GM13976 (cell line): Measurements from ENCODE around the gene HECTD4.
"Not testable (repeated sequence)": the region's sequence is repeated elsewhere in the genome, so short reads cannot be mapped to it uniquely, and the experiment has no call there.

Experiments used
- DNase-seq: peaks from one replicate; pipeline ENCODE4 v3.0.0; 2012; ENCODE audit warnings: low spot score
- CTCF ChIP-seq: IDR thresholded peaks from 2 replicates; pipeline ENCODE4 v1.5.1; 2012; ENCODE audit warnings: borderline replicate concordance, mild to moderate bottlenecking; ENCODE audit not compliant: insufficient read depth; ENCODE audit errors: extremely low read depth, missing control alignments, control extremely low read depth
- in situ Hi-C: fragments of 300-500 bp; cut with MboI; formaldehyde crosslinking; loops from one replicate; pipeline ENCODE4 v1.12.0; 2022; ENCODE audit warnings: low sequenced_read_pairs, mixed read lengths, inconsistent platforms; ENCODE audit not compliant: unreplicated experiment

Gene HECTD4

DNA sequence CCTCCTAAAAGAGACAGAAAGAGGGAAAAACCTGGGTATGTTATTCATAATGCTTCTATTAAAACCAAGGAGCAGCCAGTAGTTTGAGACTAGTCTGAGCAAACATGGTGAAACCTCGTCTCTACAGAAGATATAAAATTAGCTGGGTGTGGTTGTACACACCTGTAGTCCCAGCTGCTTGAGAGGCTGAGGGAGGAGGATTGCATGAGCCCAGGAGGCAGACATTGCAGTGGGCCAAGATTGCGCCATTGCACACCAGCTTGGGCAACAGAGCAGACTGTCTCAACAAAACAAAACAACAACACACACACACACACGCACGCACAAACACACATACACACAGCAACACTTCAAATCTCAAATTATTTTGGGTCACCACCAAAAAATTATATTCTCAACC lies 27.8 kb downstream of the HECTD4 start:
- in situ Hi-C loops: no loop called here
- no peak for TF ChIP-seq CTCF
- no peak for DNase-seq

GRCh38 chr12:112353393-112353792 lies 28.8 kb downstream of the HECTD4 start:
- in situ Hi-C loops: no loop called here
- no peak for TF ChIP-seq CTCF
- DNase-seq: no peak

GRCh38 chr12:112352921-112353320 lies 29.3 kb downstream of the HECTD4 start:
- in situ Hi-C loops: no loop called here
- TF ChIP-seq CTCF: no peak
- DNase-seq: no peak

DNA sequence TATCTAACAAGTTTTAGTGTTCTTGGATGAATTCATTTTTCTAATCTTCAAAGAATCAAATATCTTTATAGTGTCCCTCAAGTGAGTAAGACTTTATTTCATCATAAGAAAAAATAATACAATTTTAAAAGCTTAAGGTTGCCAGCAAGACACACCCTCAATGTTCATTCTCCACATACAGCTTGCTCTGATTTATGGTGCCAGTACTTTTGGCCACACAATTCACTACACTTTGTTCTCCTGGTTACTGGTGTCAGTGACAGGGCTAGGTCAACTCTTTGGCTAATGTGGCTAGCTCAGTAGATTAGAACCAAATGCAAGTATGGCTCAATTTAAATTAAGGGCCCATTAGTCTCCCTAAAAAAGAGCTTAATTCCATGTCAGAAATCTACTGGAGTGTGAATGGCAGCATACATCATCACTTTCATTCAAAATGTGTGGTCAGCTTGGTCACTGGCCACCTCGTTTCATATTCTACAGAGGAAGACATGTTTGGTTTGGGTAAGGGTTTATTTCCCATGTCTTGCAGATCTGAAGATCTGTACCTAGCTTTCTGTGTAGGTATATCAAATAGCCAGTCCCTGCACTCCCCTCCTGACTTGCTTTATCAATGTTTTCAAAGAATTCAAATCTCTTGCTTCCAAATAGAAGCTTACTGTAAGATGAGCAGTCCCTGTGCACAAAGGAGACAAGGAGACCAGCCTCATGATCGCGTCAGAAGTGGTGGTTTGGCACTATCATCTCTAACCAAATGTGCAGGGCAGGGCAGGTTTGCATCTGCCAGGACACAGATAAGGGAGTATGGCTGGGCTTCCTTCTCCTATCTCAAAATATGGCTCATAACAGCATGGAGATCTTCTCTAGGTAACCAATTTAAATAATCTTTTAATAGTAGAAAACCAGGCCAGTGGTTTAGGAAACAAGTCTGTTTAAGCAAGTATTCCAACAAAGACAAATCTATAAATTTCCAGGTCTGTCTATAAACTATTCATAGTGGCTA lies 31.3 kb downstream of the HECTD4 start:
- no peak for DNase-seq
- in situ Hi-C loops: no loop called here
- TF ChIP-seq CTCF: no peak

DNA sequence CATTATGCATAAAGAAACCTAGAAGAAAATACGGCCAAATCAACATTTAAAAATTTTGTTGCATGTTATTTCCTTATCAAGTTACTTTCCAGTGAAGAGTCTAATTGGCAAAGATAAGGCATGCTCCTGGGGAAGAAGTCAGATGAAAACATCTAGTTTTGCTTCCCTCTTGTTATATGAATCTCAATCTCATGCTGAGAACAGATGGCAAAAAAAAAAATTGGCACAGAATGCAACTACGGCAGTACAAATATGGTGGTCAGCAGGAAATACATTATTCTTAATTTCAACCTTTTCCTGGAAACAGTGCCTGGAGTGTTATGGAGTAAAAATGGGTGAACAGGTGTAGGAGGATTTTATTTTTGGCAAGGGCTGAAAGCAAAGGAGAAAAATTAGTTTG lies 32.8 kb downstream of the HECTD4 start:
- DNase-seq: no peak

GRCh38 chr12:112348926-112349325 lies 33.3 kb downstream of the HECTD4 start:
- in situ Hi-C loops, DNase-seq: not testable (repeated sequence)

More for the DNA sequence above, 32.8 kb downstream of the HECTD4 start:
- TF ChIP-seq CTCF: no peak
- in situ Hi-C loops: no loop called here

DNA sequence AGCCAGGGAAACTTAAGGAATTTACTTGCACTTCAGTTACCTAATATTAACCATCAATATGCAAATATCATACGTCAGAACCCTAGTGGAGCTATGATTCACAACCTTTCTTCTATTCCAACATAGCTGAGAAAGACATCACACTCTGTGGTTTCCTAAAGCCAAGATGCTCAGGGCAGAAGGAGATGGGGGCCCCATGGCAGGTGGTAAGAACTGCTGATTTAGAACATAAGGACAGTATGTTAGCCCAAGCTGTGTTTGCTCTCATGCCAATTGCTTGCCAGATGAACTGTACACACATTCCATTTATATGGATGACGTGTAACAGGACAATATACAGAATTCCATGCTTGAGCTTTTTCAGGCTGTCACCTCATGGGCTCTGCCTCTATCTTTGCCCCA lies 34.6 kb downstream of the HECTD4 start:
- peak; percentile 49 for DNase-seq
- TF ChIP-seq CTCF: no peak
- in situ Hi-C loops: no loop called here
